Stimulated activated effector memory CD8-positive, alpha-beta T cell treated with anti-CD3 and anti-CD28 coated beads, Interleukin-12 subunit alpha, Interleukin-12 subunit beta, amount 100 ng/mL, for 72 hours (primary cell): Measurements from ENCODE around the gene ICOS.
"Not testable (repeated sequence)": the region's sequence is repeated elsewhere in the genome, so short reads cannot be mapped to it uniquely, and the experiment has no call there.

Experiments used
- ATAC-seq: fragments of 150-1000 bp; cut with Tn5 transposase; 2 replicates; pipeline ENCODE4 v1.10.0; 2021
- DNase-seq, 2 donors: peaks; one replicate each; pipeline ENCODE4 v3.0.0; 2021 to 2022; ENCODE audit warnings: low spot score in 2 of 2
- H3K27ac Mint-ChIP-seq: one replicate; pipeline ENCODE4 v1.8.0; 2022; ENCODE audit warnings: mild to moderate bottlenecking, mixed read lengths
- H3K36me3 Mint-ChIP-seq: one replicate; pipeline ENCODE4 v1.8.0; 2022; ENCODE audit warnings: mild to moderate bottlenecking, mixed read lengths
- H3K4me1 Mint-ChIP-seq: one replicate; pipeline ENCODE4 v1.8.0; 2022; ENCODE audit warnings: mixed read lengths
- H3K4me3 Mint-ChIP-seq: one replicate; pipeline ENCODE4 v1.8.0; 2022; ENCODE audit warnings: mild to moderate bottlenecking, mixed read lengths
- H3K9me3 Mint-ChIP-seq: one replicate; pipeline ENCODE4 v1.8.0; 2022; ENCODE audit warnings: mixed read lengths

The ICOS gene

GRCh38 chr2:203936949-203937348, 386 bp downstream of the ICOS start:
- H3K36me3 Mint-ChIP-seq = peaks cover 67% of the 10 kb centered on the region
- peaks cover 4% of the 10 kb centered on the region for H3K9me3 Mint-ChIP-seq
- peak overlapping the region; percentile 84 for H3K27ac Mint-ChIP-seq
- peak overlapping the region; percentile 82 for H3K4me3 Mint-ChIP-seq
- DNase-seq (no peak), ATAC-seq (no peak)
- H3K4me1 Mint-ChIP-seq = peaks cover 53% of the 10 kb centered on the region

- Mint-ChIP-seq H3K4me3 (peak overlapping the region; percentile 82), H3K36me3 (peaks cover 75% of the 10 kb centered on the region), H3K27ac (peak overlapping the region; percentile 84), H3K4me1 (peaks cover 54% of the 10 kb centered on the region), H3K9me3 (peaks cover 4% of the 10 kb centered on the region)
- ATAC-seq (no peak), DNase-seq (peak in 1 of 2 donors; percentile 48)
Measured at GRCh38 chr2:203937788-203938187, 1.2 kb downstream of the ICOS start.

- peak; percentile 5 for ATAC-seq
- no peaks in the 10 kb centered on the region for H3K9me3 Mint-ChIP-seq
- peak overlapping the region; percentile 84 for H3K27ac Mint-ChIP-seq
- DNase-seq = no peak
- peaks cover 87% of the 10 kb centered on the region for H3K36me3 Mint-ChIP-seq
- peak overlapping the region; percentile 82 for H3K4me3 Mint-ChIP-seq
- peaks cover 54% of the 10 kb centered on the region for H3K4me1 Mint-ChIP-seq
Measured at GRCh38 chr2:203940039-203940438, 3.5 kb downstream of the ICOS start.

GRCh38 chr2:203943493-203944382, 7.2 kb downstream of the ICOS start:
- not testable (repeated sequence) for H3K9me3 Mint-ChIP-seq, ATAC-seq, DNase-seq
- H3K36me3 Mint-ChIP-seq = peaks cover 100% of the 10 kb centered on the region
- H3K4me3 Mint-ChIP-seq = peak overlapping the region; percentile 38
- peak overlapping the region; percentile 74 for H3K27ac Mint-ChIP-seq
- H3K4me1 Mint-ChIP-seq = peaks cover 68% of the 10 kb centered on the region

- peak overlapping the region; percentile 77 for H3K27ac Mint-ChIP-seq
- H3K4me3 Mint-ChIP-seq = peak overlapping the region; percentile 44
- H3K9me3 Mint-ChIP-seq = no peaks in the 10 kb centered on the region
- no peak for DNase-seq
- ATAC-seq = peak; percentile 47
- H3K36me3 Mint-ChIP-seq = peaks cover 100% of the 10 kb centered on the region
- H3K4me1 Mint-ChIP-seq = peaks cover 59% of the 10 kb centered on the region
Measured at GRCh38 chr2:203948733-203949132, 12.2 kb downstream of the ICOS start.

GRCh38 chr2:203949228-203949627, 12.7 kb downstream of the ICOS start:
- DNase-seq (no peak), ATAC-seq (peak; percentile 82)
- Mint-ChIP-seq H3K36me3 (peaks cover 100% of the 10 kb centered on the region), H3K9me3 (no peaks in the 10 kb centered on the region), H3K4me1 (peaks cover 54% of the 10 kb centered on the region), H3K4me3 (peak overlapping the region; percentile 44), H3K27ac (peak overlapping the region; percentile 77)

GRCh38 chr2:203951366-203951902, 14.9 kb downstream of the ICOS start:
- peak; percentile 57 for ATAC-seq
- Mint-ChIP-seq H3K4me3 (peak overlapping the region; percentile 44), H3K4me1 (peaks cover 38% of the 10 kb centered on the region), H3K36me3 (peaks cover 100% of the 10 kb centered on the region), H3K9me3 (no peaks in the 10 kb centered on the region), H3K27ac (peak overlapping the region; percentile 68)
- no peak for DNase-seq

GRCh38 chr2:203959265-203959664, 22.7 kb downstream of the ICOS start:
- H3K4me3 Mint-ChIP-seq = no peak overlapping the region
- no peak overlapping the region for H3K27ac Mint-ChIP-seq
- H3K9me3 Mint-ChIP-seq = no peaks in the 10 kb centered on the region
- peaks cover 50% of the 10 kb centered on the region for H3K4me1 Mint-ChIP-seq
- DNase-seq (no peak), ATAC-seq (no peak)
- peaks cover 96% of the 10 kb centered on the region for H3K36me3 Mint-ChIP-seq

- DNase-seq (no peak), ATAC-seq (no peak)
- Mint-ChIP-seq H3K9me3 (no peaks in the 10 kb centered on the region), H3K36me3 (peaks cover 91% of the 10 kb centered on the region), H3K27ac (no peak overlapping the region), H3K4me3 (no peak overlapping the region), H3K4me1 (peaks cover 50% of the 10 kb centered on the region)
Measured at GRCh38 chr2:203959672-203960071, 23.1 kb downstream of the ICOS start.

- ATAC-seq = no peak
- H3K9me3 Mint-ChIP-seq = no peaks in the 10 kb centered on the region
- no peak for DNase-seq
- H3K4me1 Mint-ChIP-seq = peaks cover 48% of the 10 kb centered on the region
- no peak overlapping the region for H3K27ac Mint-ChIP-seq
- peaks cover 85% of the 10 kb centered on the region for H3K36me3 Mint-ChIP-seq
- H3K4me3 Mint-ChIP-seq = no peak overlapping the region
Measured at GRCh38 chr2:203960811-203961210, 24.2 kb downstream of the ICOS start.

GRCh38 chr2:203965190-203965589, 28.6 kb downstream of the ICOS start:
- H3K9me3 Mint-ChIP-seq, H3K27ac Mint-ChIP-seq, DNase-seq, ATAC-seq, H3K4me3 Mint-ChIP-seq: not testable (repeated sequence)
- peaks cover 47% of the 10 kb centered on the region for H3K36me3 Mint-ChIP-seq
- H3K4me1 Mint-ChIP-seq = peaks cover 31% of the 10 kb centered on the region

- ATAC-seq (no peak), DNase-seq (no peak)
- Mint-ChIP-seq H3K27ac (no peak overlapping the region), H3K4me3 (no peak overlapping the region), H3K9me3 (no peaks in the 10 kb centered on the region), H3K36me3 (peaks cover 6% of the 10 kb centered on the region), H3K4me1 (peaks cover 9% of the 10 kb centered on the region)
Measured at GRCh38 chr2:203971251-203971650, 34.7 kb downstream of the ICOS start.

- DNase-seq = no peak
- Mint-ChIP-seq H3K4me3 (no peak overlapping the region), H3K9me3 (no peaks in the 10 kb centered on the region), H3K27ac (no peak overlapping the region), H3K4me1 (peaks cover 9% of the 10 kb centered on the region), H3K36me3 (peaks cover under 1% of the 10 kb centered on the region)
- no peak for ATAC-seq
Measured at GRCh38 chr2:203972066-203972465, 35.5 kb downstream of the ICOS start.

- DNase-seq (no peak), ATAC-seq (no peak)
- Mint-ChIP-seq H3K4me1 (peaks cover 9% of the 10 kb centered on the region), H3K27ac (no peak overlapping the region), H3K9me3 (no peaks in the 10 kb centered on the region), H3K36me3 (no peaks in the 10 kb centered on the region), H3K4me3 (no peak overlapping the region)
Measured at GRCh38 chr2:203973000-203973399, 36.4 kb downstream of the ICOS start.

- H3K27ac Mint-ChIP-seq = no peak overlapping the region
- H3K4me3 Mint-ChIP-seq = no peak overlapping the region
- ATAC-seq = peak; percentile 92
- no peaks in the 10 kb centered on the region for H3K36me3 Mint-ChIP-seq
- DNase-seq = no peak
- H3K9me3 Mint-ChIP-seq = no peaks in the 10 kb centered on the region
- peaks cover 9% of the 10 kb centered on the region for H3K4me1 Mint-ChIP-seq
Measured at GRCh38 chr2:203973676-203974075, 37.1 kb downstream of the ICOS start.

GRCh38 chr2:203975912-203976311, 39.3 kb downstream of the ICOS start:
- H3K9me3 Mint-ChIP-seq = no peaks in the 10 kb centered on the region
- peaks cover 9% of the 10 kb centered on the region for H3K4me1 Mint-ChIP-seq
- H3K4me3 Mint-ChIP-seq = no peak overlapping the region
- DNase-seq (no peak), ATAC-seq (no peak)
- H3K27ac Mint-ChIP-seq = no peak overlapping the region
- H3K36me3 Mint-ChIP-seq = peaks cover 6% of the 10 kb centered on the region
